Breast epithelium (tissue), 4 donors: Measurements from ENCODE around the gene SELENOS. TPM values are rescaled to one million over a fixed set of nuclear protein-coding genes. Genes with fewer than 3 reads are reported as not detected.

Experiments
- DNase-seq, 2 donors: peaks; one replicate each; pipeline ENCODE4 v3.0.0-alpha.2; 2019; ENCODE audit warnings: low spot score in 2 of 2
- H3K27ac ChIP-seq, 2 donors: fragments of 200-600 bp; sonication (generic) in 1 of 2; one replicate each; pipeline ENCODE4 v1.5.1; 2016 to 2019; ENCODE audit warnings: mild to moderate bottlenecking in 1 of 2
- H3K27me3 ChIP-seq, 2 donors: fragments of 200-600 bp; sonication (generic) in 1 of 2; one replicate each; pipeline versions ENCODE4 v1.5.1 to v1.6.0; 2017 to 2019; ENCODE audit warnings: control low read depth in 1 of 2, mild to moderate bottlenecking in 1 of 2
- H3K36me3 ChIP-seq: fragments of 200-600 bp; one replicate; pipeline ENCODE4 v1.5.1; 2019
- H3K4me1 ChIP-seq, 2 donors: fragments of 200-600 bp; sonication (generic); one replicate each; pipeline ENCODE4 v1.5.1; 2016 to 2019; ENCODE audit warnings: control low read depth in 1 of 2
- H3K4me3 ChIP-seq, 3 donors: fragments of 200-600 bp; sonication (generic); 1 replicate in 2 of 3; 2 replicates in 1 of 3; pipeline ENCODE4 v1.5.1; 2016 to 2019; ENCODE audit warnings: mild to moderate bottlenecking in 3 of 3, moderate library complexity in 2 of 3
- H3K9me3 ChIP-seq, 2 donors: fragments of 200-600 bp; sonication (generic) in 1 of 2; one replicate each; pipeline ENCODE4 v1.5.1; 2016 to 2019; ENCODE audit warnings: control low read depth in 1 of 2
- CTCF ChIP-seq, 3 donors: fragments of 450-650 bp; IDR thresholded peaks; one replicate each; pipeline ENCODE4 v1.5.1; 2016 to 2017; ENCODE audit warnings: antibody characterized with exemption in 3 of 3, mild to moderate bottlenecking in 3 of 3, moderate library complexity in 3 of 3
- POLR2A ChIP-seq: fragments of 450-650 bp; IDR thresholded peaks from one replicate; pipeline ENCODE4 v1.6.1; 2016; ENCODE audit warnings: antibody characterized with exemption, mild to moderate bottlenecking, moderate library complexity
- POLR2AphosphoS5 ChIP-seq, 3 donors: sonication (generic); formaldehyde crosslinking; IDR thresholded peaks; one replicate each; pipeline ENCODE4 v1.6.1; 2017; ENCODE audit warnings: antibody characterized with exemption in 3 of 3
- intact Hi-C: fragments of 100-400 bp; cut with DNase I; formaldehyde crosslinking; loops from one replicate; pipeline ENCODE4 v1.15.1; 2023; ENCODE audit warnings: low total_unique reads
- total RNA-seq, 3 donors: library from RNA; depleted of rRNA; stranded (reverse); fragments of >200 nt; gene quantifications; one replicate each; pipeline ENCODE4 v1.1.0, GENCODE V29; 2016

Gene SELENOS
- total RNA-seq, 3 donors from 2014 or later: 56.1 to 76.8 (median 76.4) TPM

GRCh38 chr15:101314336-101315125 is 37.2 kb upstream of the SELENOS start:
- TF ChIP-seq POLR2A (no peak), POLR2AphosphoS5 (IDR thresholded peaks at IDR 0.05) (no peak), CTCF (IDR thresholded peaks at IDR 0.05) (no peak)
- no peak for DNase-seq
- no peaks in the 10 kb centered on the region for H3K36me3 ChIP-seq
- H3K9me3 ChIP-seq: no peaks in the 10 kb centered on the region
- no peak overlapping the region for H3K27ac ChIP-seq
- no peak overlapping the region for H3K4me3 ChIP-seq
- H3K27me3 ChIP-seq: no peaks in the 10 kb centered on the region
- H3K4me1 ChIP-seq: no peaks in the 10 kb centered on the region
- intact Hi-C loops: no loop called here

- H3K4me3 ChIP-seq: no peak overlapping the region
- H3K36me3 ChIP-seq: no peaks in the 10 kb centered on the region
- no peak for DNase-seq
- intact Hi-C loops: no loop called here
- H3K27me3 ChIP-seq: no peaks in the 10 kb centered on the region
- no peaks in the 10 kb centered on the region for H3K9me3 ChIP-seq
- no peaks in the 10 kb centered on the region for H3K4me1 ChIP-seq
- H3K27ac ChIP-seq: no peak overlapping the region
- TF ChIP-seq POLR2AphosphoS5 (IDR thresholded peaks at IDR 0.05) (no peak), POLR2A (no peak), CTCF (IDR thresholded peaks at IDR 0.05) (no peak)
Observed at GRCh38 chr15:101313041-101313761, 35.9 kb upstream of the SELENOS start.

DNA sequence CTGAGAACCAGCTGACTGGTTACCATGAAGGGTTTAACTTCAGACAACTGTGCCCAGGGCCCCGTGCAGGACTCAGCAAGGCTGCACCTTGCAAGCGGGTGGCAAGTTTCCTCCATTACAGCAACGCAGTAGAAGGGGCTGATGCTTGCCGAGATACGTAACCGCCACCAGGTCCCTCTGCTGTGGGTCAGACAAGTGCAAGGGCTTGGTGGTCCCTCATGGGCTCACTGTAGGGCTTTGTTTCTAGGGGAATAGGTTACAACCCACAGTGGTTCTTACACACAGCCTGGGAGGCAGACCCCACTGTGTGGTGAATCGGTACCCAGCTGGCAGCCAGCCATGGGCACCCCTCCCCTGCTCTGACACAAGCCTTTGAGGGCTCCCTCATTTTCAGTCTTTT is 33.2 kb upstream of the SELENOS start:
- no peaks in the 10 kb centered on the region for H3K4me1 ChIP-seq
- DNase-seq: no peak
- intact Hi-C loops: no loop called here
- H3K9me3 ChIP-seq: no peaks in the 10 kb centered on the region
- H3K36me3 ChIP-seq: no peaks in the 10 kb centered on the region
- no peak overlapping the region for H3K27ac ChIP-seq
- no peak overlapping the region for H3K4me3 ChIP-seq
- H3K27me3 ChIP-seq: no peaks in the 10 kb centered on the region
- no peak for TF ChIP-seq CTCF (IDR thresholded peaks at IDR 0.05)
- no peak for TF ChIP-seq POLR2A
- TF ChIP-seq POLR2AphosphoS5 (IDR thresholded peaks at IDR 0.05): no peak

DNA sequence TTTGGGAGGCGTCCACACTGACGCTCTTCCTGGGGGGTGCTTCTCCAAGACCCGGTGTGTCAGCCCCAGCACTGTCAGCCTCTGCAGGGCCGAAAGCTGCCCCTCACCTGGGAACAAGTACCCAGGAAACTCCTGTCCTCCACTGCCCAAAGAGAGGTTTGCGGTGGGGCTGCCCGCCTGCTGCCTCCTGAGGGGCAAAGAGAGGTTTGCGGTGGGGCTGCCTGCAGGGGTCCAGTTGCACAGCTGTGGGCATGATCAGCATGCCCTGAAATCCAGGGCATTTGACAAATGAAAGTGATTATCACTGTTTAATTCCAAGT is 32.8 kb upstream of the SELENOS start:
- Histone ChIP-seq H3K36me3 (no peaks in the 10 kb centered on the region), H3K27ac (no peak overlapping the region), H3K4me1 (no peaks in the 10 kb centered on the region), H3K9me3 (no peaks in the 10 kb centered on the region), H3K27me3 (no peaks in the 10 kb centered on the region), H3K4me3 (no peak overlapping the region)
- no peak for TF ChIP-seq POLR2AphosphoS5 (IDR thresholded peaks at IDR 0.05)
- intact Hi-C loops: no loop called here
- DNase-seq: no peak

- H3K4me1 ChIP-seq: no peaks in the 10 kb centered on the region
- DNase-seq: no peak
- intact Hi-C loops: loop anchor here (10.0 kb wide), 1 partner anchor 335 kb away; no protein-coding TSS in a partner anchor
- H3K4me3 ChIP-seq: no peak overlapping the region
- TF ChIP-seq POLR2A: no peak
- no peak for TF ChIP-seq POLR2AphosphoS5 (IDR thresholded peaks at IDR 0.05)
- H3K36me3 ChIP-seq: no peaks in the 10 kb centered on the region
- no peaks in the 10 kb centered on the region for H3K9me3 ChIP-seq
- no peak overlapping the region for H3K27ac ChIP-seq
- H3K27me3 ChIP-seq: no peaks in the 10 kb centered on the region
Observed at GRCh38 chr15:101309436-101310160, 32.3 kb upstream of the SELENOS start.
